Stomach (tissue), 9 donors: ENCODE results near the gene CYP3A7. TPM values are rescaled to one million over a fixed set of nuclear protein-coding genes. Genes with fewer than 3 reads are reported as not detected.
"Not testable (repeated sequence)": the region's sequence is repeated elsewhere in the genome, so short reads cannot be mapped to it uniquely, and the experiment has no call there.

Experiments used
- DNase-seq, 2 donors: peaks; one replicate each; pipeline versions ENCODE4 v3.0.0 to v3.0.0-alpha.2; 2013 to 2019
- H3K27ac ChIP-seq, 5 donors: fragments of 200-600 bp in 4 of 5; sonication (generic) in 4 of 5; one replicate each; pipeline ENCODE4 v1.5.1; 2013 to 2019; ENCODE audit warnings: mild to moderate bottlenecking in 1 of 5, moderate library complexity in 1 of 5
- H3K27me3 ChIP-seq, 3 donors: fragments of 200-600 bp; sonication (generic); one replicate each; pipeline ENCODE4 v1.5.1; 2017 to 2019; ENCODE audit warnings: mixed run types in 1 of 3
- H3K36me3 ChIP-seq, 4 donors: fragments of 200-600 bp; sonication (generic); 1 replicate in 3 of 4; 2 replicates in 1 of 4; pipeline ENCODE4 v1.5.1; 2016 to 2019
- H3K4me1 ChIP-seq, 4 donors: fragments of 200-600 bp; sonication (generic); one replicate each; pipeline ENCODE4 v1.5.1; 2016 to 2019
- H3K4me3 ChIP-seq, 4 donors: fragments of 200-600 bp; sonication (generic) in 3 of 4; one replicate each; pipeline ENCODE4 v1.5.1; 2016 to 2019; ENCODE audit warnings: mild to moderate bottlenecking in 1 of 4
- H3K9me3 ChIP-seq, 4 donors: fragments of 200-600 bp; sonication (generic); one replicate each; pipeline ENCODE4 v1.5.1; 2016 to 2019
- CTCF ChIP-seq, 7 experiments: fragments of 450-650 bp in 4 of 7; fragments of 200-600 bp in 3 of 7; sonication (generic) in 3 of 7; IDR thresholded peaks; one replicate each; pipeline ENCODE4 v1.5.1; 2016 to 2019; ENCODE audit warnings: antibody characterized with exemption in 7 of 7, control low read depth in 2 of 7, mild to moderate bottlenecking in 1 of 7
- EP300 ChIP-seq: sonication (generic); formaldehyde crosslinking; IDR thresholded peaks from one replicate; pipeline ENCODE4 v1.6.1; 2017; ENCODE audit warnings: antibody characterized with exemption
- POLR2A ChIP-seq, 4 donors: fragments of 450-650 bp; IDR thresholded peaks; one replicate each; pipeline ENCODE4 v1.6.1; 2016; ENCODE audit warnings: antibody characterized with exemption in 4 of 4, control low read depth in 2 of 4, mild to moderate bottlenecking in 1 of 4, moderate library complexity in 1 of 4
- POLR2AphosphoS5 ChIP-seq, 3 donors: sonication (generic); formaldehyde crosslinking; IDR thresholded peaks; one replicate each; pipeline ENCODE4 v1.6.1; 2016; ENCODE audit warnings: antibody characterized with exemption in 3 of 3
- WGBS, 5 donors: extraction: QIAGEN DNeasy Blood & Tissue Kit in 3 of 5; methylation state at CpG; one replicate each; pipeline versions ENCODE4 v1.1.5 to v1.1.7; 2013 to 2018; 5-methylcytosine and 5-hydroxymethylcytosine counted together
- intact Hi-C: fragments of 100-400 bp; cut with DNase I; formaldehyde crosslinking; loops from one replicate; pipeline ENCODE4 v1.15.1; 2023; ENCODE audit warnings: low total_unique reads
- polyA plus RNA-seq, 3 donors: library from polyadenylated mRNA; stranded (reverse); fragments of 200-250 nt; gene quantifications; one replicate each; pipeline ENCODE4 v1.2.3, GENCODE V29; 2013
- total RNA-seq, 5 donors: library from RNA; depleted of rRNA; stranded (reverse); fragments of >200 nt; gene quantifications; one replicate each; pipeline versions ENCODE4 v1.1.0 to v1.2.3, GENCODE V29; 2014 to 2016
- donor health status: healthy with polysubstance abuse.
- donor health status: Bipolar disorder and iron deficiency.
- donor health status: healthy.

The CYP3A7 gene
- total and polyA plus RNA-seq, 8 donors = not detected

- H3K27ac ChIP-seq = no peak overlapping the region
- H3K4me3 ChIP-seq = no peak overlapping the region
- peaks cover 0 to 4% (median 0%) of the 10 kb centered on the region in 4 donors for H3K9me3 ChIP-seq
- no peaks in the 10 kb centered on the region for H3K27me3 ChIP-seq
- WGBS, 5 donors = 72 to 82% (median 79%) methylated on average over 3 of the region's 3 CpGs
- no peak for TF ChIP-seq POLR2A (IDR thresholded peaks at IDR 0.05)
- TF ChIP-seq EP300 = no peak
- TF ChIP-seq CTCF (IDR thresholded peaks at IDR 0.05) = no peak
- TF ChIP-seq POLR2AphosphoS5 (IDR thresholded peaks at IDR 0.05) = no peak
- intact Hi-C loops = no loop called here
- no peak for DNase-seq
- H3K36me3 ChIP-seq = no peaks in the 10 kb centered on the region
- no peaks in the 10 kb centered on the region for H3K4me1 ChIP-seq
These were observed 45.0 kb upstream of the CYP3A7 start for GRCh38 chr7:99779949-99780348.

- WGBS, 5 donors = 81 to 87% (median 83%) methylated on average over 5 of the region's 5 CpGs
These were observed 43.9 kb upstream of the CYP3A7 start for GRCh38 chr7:99778880-99779279.

GRCh38 chr7:99773395-99773794 lies 38.4 kb upstream of the CYP3A7 start:
- H3K9me3 ChIP-seq, intact Hi-C loops, DNase-seq, H3K4me1 ChIP-seq, H3K36me3 ChIP-seq, H3K27me3 ChIP-seq, H3K4me3 ChIP-seq: not testable (repeated sequence)
- TF ChIP-seq POLR2AphosphoS5 (IDR thresholded peaks at IDR 0.05) = peak in 1 of 3 donors; percentile 8
- WGBS, 5 donors = 75 to 94% (median 86%) methylated on average over 1 of the region's 1 CpG
- H3K27ac ChIP-seq = peak overlapping the region in 1 of 5 donors; percentile 53

More at GRCh38 chr7:99778880-99779279, 43.9 kb upstream of the CYP3A7 start:
- H3K4me1 ChIP-seq = no peaks in the 10 kb centered on the region
- H3K27ac ChIP-seq = no peak overlapping the region
- no peaks in the 10 kb centered on the region for H3K27me3 ChIP-seq
- peaks cover 0 to 4% (median 0%) of the 10 kb centered on the region in 4 donors for H3K9me3 ChIP-seq
- no peak overlapping the region for H3K4me3 ChIP-seq
- TF ChIP-seq EP300 = no peak
- TF ChIP-seq POLR2AphosphoS5 (IDR thresholded peaks at IDR 0.05) = no peak
- no peak for TF ChIP-seq POLR2A (IDR thresholded peaks at IDR 0.05)
- TF ChIP-seq CTCF (IDR thresholded peaks at IDR 0.05) = no peak
- no peak for DNase-seq
- intact Hi-C loops = no loop called here
- H3K36me3 ChIP-seq = no peaks in the 10 kb centered on the region

- TF ChIP-seq CTCF (IDR thresholded peaks at IDR 0.05) (no peak), POLR2AphosphoS5 (IDR thresholded peaks at IDR 0.05) (no peak), POLR2A (IDR thresholded peaks at IDR 0.05) (no peak), EP300 (no peak)
- 33 to 65% (median 39%) methylated on average over 1 of the region's 1 CpG for WGBS, 5 donors
- no peak overlapping the region for H3K4me3 ChIP-seq
- H3K27ac ChIP-seq = peak overlapping the region in 1 of 5 donors; percentile 53
- intact Hi-C loops = no loop called here
- no peaks in the 10 kb centered on the region for H3K36me3 ChIP-seq
- no peaks in the 10 kb centered on the region for H3K27me3 ChIP-seq
- DNase-seq = peak in 1 of 2 donors; percentile 55
- no peaks in the 10 kb centered on the region for H3K4me1 ChIP-seq
- H3K9me3 ChIP-seq = peaks cover 0 to 4% (median 0%) of the 10 kb centered on the region in 4 donors
These were observed 37.6 kb upstream of the CYP3A7 start for GRCh38 chr7:99772565-99772964.

GRCh38 chr7:99769494-99769893 lies 34.5 kb upstream of the CYP3A7 start:
- WGBS, 5 donors = 93 to 96% (median 95%) methylated on average over 3 of the region's 3 CpGs
- H3K36me3 ChIP-seq, H3K27ac ChIP-seq, DNase-seq, H3K4me3 ChIP-seq, H3K27me3 ChIP-seq, intact Hi-C loops, H3K4me1 ChIP-seq, H3K9me3 ChIP-seq: not testable (repeated sequence)
